Keratinocyte (primary cell): ENCODE data around the gene ACADL. TPM values are rescaled to one million over a fixed set of nuclear protein-coding genes. Genes with fewer than 3 reads are reported as not detected.
"Not testable (repeated sequence)": the region's sequence is repeated elsewhere in the genome, so short reads cannot be mapped to it uniquely, and the experiment has no call there.

Source experiments
- DNase-seq: peaks from one replicate; pipeline ENCODE4 v3.0.0-alpha.2; 2011; ENCODE audit warnings: low read depth, missing footprints, low spot score
- FAIRE-seq: peaks from 2 replicates; lab custom pipeline; 2011; peaks lifted over from hg19 to GRCh38; lab: Jason Lieb, UNC
- H2AFZ ChIP-seq: 2 replicates; pipeline ENCODE4 v1.6.0; 2012; ENCODE audit warnings: low read length, control low read depth, inconsistent platforms; ENCODE audit not compliant: control insufficient read depth
- H3K27ac ChIP-seq: 2 replicates; pipeline ENCODE4 v1.5.1; 2011; ENCODE audit warnings: low read length; ENCODE audit not compliant: control insufficient read depth, insufficient read depth
- H3K27me3 ChIP-seq: 3 replicates; pipeline ENCODE4 v1.6.0; 2011; ENCODE audit warnings: low read length; ENCODE audit not compliant: control insufficient read depth, insufficient read depth; ENCODE audit errors: extremely low read depth
- H3K36me3 ChIP-seq, 2 experiments: 2 replicates in 1 of 2; 3 replicates in 1 of 2; pipeline ENCODE4 v1.5.1; 2011; ENCODE audit warnings: low read length in 2 of 2, mild to moderate bottlenecking in 1 of 2; ENCODE audit not compliant: control insufficient read depth in 2 of 2, insufficient read depth in 2 of 2; ENCODE audit errors: extremely low read depth in 1 of 2
- H3K4me1 ChIP-seq: 3 replicates; pipeline ENCODE4 v1.5.1; 2011; ENCODE audit warnings: low read length; ENCODE audit not compliant: control insufficient read depth, insufficient read depth; ENCODE audit errors: extremely low read depth
- H3K4me2 ChIP-seq: 3 replicates; pipeline ENCODE4 v1.6.0; 2011; ENCODE audit warnings: low read depth, low read length; ENCODE audit not compliant: control insufficient read depth, insufficient read depth; ENCODE audit errors: extremely low read depth
- H3K4me3 ChIP-seq, 3 experiments: fragments of 200-600 bp in 1 of 3; sonication (generic) in 1 of 3; 2 replicates in 2 of 3; 3 replicates in 1 of 3; pipeline ENCODE4 v1.5.1; 2011 to 2016; ENCODE audit warnings: low read length in 3 of 3, mild to moderate bottlenecking in 3 of 3, control low read depth in 2 of 3, inconsistent platforms in 1 of 3, low read depth in 1 of 3, mixed read lengths in 1 of 3, mixed run types in 1 of 3, moderate library complexity in 1 of 3; ENCODE audit not compliant: control insufficient read depth in 2 of 3, insufficient read depth in 2 of 3; ENCODE audit errors: extremely low read depth in 1 of 3
- H3K79me2 ChIP-seq: 2 replicates; pipeline ENCODE4 v1.6.0; 2012; ENCODE audit warnings: low read length; ENCODE audit not compliant: control insufficient read depth, insufficient read depth
- H3K9ac ChIP-seq: 3 replicates; pipeline ENCODE4 v1.6.0; 2011; ENCODE audit warnings: low read length; ENCODE audit not compliant: control insufficient read depth, insufficient read depth; ENCODE audit errors: extremely low read depth
- H3K9me1 ChIP-seq: 3 replicates; pipeline ENCODE4 v1.6.0; 2011; ENCODE audit warnings: low read length; ENCODE audit not compliant: control insufficient read depth, insufficient read depth; ENCODE audit errors: extremely low read depth
- H3K9me3 ChIP-seq: 2 replicates; pipeline ENCODE4 v1.5.1; 2012; ENCODE audit warnings: low read depth, low read length; ENCODE audit not compliant: control insufficient read depth
- H4K20me1 ChIP-seq: 3 replicates; pipeline ENCODE4 v1.6.0; 2011; ENCODE audit warnings: low read length; ENCODE audit not compliant: control insufficient read depth, insufficient read depth; ENCODE audit errors: extremely low read depth
- CTCF ChIP-seq, 3 experiments: IDR thresholded peaks in 1 of 3; conservative IDR thresholded peaks in 1 of 3; optimal IDR thresholded peaks in 1 of 3; 2 replicates in 2 of 3; 3 replicates in 1 of 3; pipeline versions ENCODE3 to v1.5.1; 2011; ENCODE audit warnings: low read length in 3 of 3, mild to moderate bottlenecking in 3 of 3, moderate library complexity in 2 of 3, control low read depth in 1 of 3, inconsistent platforms in 1 of 3; ENCODE audit not compliant: insufficient read depth in 2 of 3; ENCODE audit errors: extremely low read depth in 1 of 3
- EZH2 ChIP-seq: IDR thresholded peaks from one replicate; pipeline ENCODE4 v1.6.1; 2012; ENCODE audit warnings: inconsistent platforms, mild to moderate bottlenecking, low read length, moderate library complexity
- dilution Hi-C: fragments of 300-500 bp; cut with MboI; formaldehyde crosslinking; loops from one replicate; pipeline ENCODE4 v1.7.0; 2020; ENCODE audit warnings: low sequenced_read_pairs; ENCODE audit not compliant: extremely low pct_ligation_motif_present
- polyA plus RNA-seq, 5 experiments: library from polyadenylated mRNA; depleted of rRNA in 3 of 5; stranded (reverse) in 3 of 5; stranded (forward) in 1 of 5; unstranded in 1 of 5; fragments of >200 nt; gene quantifications; 1 replicate in 1 of 5; 2 replicates in 3 of 5; 3 replicates in 1 of 5; pipeline versions ENCODE4 v1.2.1 to v1.2.3, GENCODE V29; 2011 to 2012; ENCODE audit warnings: missing spikeins in 2 of 5, low read depth in 1 of 5, low replicate concordance in 1 of 5

Gene ACADL
- polyA plus RNA-seq, 1 donor (not counting 4 experiments of a cell fraction or from before 2014, with no cell fraction given) = 0.10 TPM

DNA sequence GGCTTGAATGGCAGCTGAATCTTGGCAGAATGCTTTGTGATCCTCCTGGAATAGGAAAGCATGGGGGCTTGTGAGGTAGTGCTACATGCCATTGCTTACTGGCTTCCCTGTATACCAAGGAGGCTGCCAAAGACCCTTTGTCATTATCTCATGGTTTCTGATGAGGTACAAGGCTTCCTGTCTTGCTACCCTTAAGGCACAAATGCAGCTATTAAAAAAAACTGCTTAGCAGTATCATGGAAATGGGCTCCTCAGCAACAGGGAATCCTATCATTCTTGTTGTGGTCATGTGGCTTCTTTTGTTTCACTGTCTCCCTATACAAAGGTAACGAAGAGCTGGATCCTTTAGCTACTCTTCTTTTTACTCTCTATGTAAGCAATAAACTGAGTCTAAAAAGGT, 47.5 kb downstream of the ACADL start:
- dilution Hi-C loops = no loop called here
- FAIRE-seq (peak; percentile 13), DNase-seq (no peak)
- H3K27ac ChIP-seq = no peak overlapping the region
- H2AFZ ChIP-seq = no peak overlapping the region
- no peak overlapping the region for H3K4me2 ChIP-seq
- no peaks in the 10 kb centered on the region for H4K20me1 ChIP-seq
- TF ChIP-seq CTCF (optimal IDR thresholded peaks at IDR 0.05 in 1 of 3, IDR thresholded peaks at IDR 0.05 in 1 of 3, conservative IDR thresholded peaks at IDR 0.05 in 1 of 3; ENCODE audit: extremely low read depth in 1 of 3, insufficient read depth in 2 of 3, low read length in 3 of 3) = no peak
- TF ChIP-seq EZH2 = no peak
- H3K36me3 ChIP-seq = no peaks in the 10 kb centered on the region
- no peaks in the 10 kb centered on the region for H3K9me3 ChIP-seq
- H3K27me3 ChIP-seq = no peaks in the 10 kb centered on the region
- no peaks in the 10 kb centered on the region for H3K9me1 ChIP-seq
- H3K4me1 ChIP-seq = no peaks in the 10 kb centered on the region
- no peak overlapping the region for H3K4me3 ChIP-seq
- no peak overlapping the region for H3K9ac ChIP-seq
- H3K79me2 ChIP-seq = no peaks in the 10 kb centered on the region

DNA sequence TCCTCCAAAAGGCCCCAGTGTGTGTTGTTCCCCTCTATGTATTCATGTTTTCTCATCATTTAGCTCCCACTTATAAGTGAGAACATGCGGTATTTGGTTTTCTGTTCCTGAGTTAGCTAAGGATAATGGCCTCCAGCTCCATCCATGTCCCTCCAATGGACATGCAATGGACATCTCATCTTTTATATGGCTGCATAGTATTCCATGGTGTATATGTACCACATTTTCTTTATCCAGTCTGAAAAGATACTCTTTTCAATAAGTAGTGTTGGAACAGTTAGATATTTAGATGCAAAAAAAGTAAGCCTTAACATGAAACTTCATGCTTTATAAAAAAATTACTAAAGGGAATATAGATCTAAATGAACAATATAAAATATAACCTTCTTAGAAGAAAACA, 48.1 kb downstream of the ACADL start:
- H3K36me3 ChIP-seq, H3K79me2 ChIP-seq, H2AFZ ChIP-seq, H3K4me1 ChIP-seq, H3K4me2 ChIP-seq, H3K9me1 ChIP-seq, H3K9me3 ChIP-seq, H4K20me1 ChIP-seq, H3K27ac ChIP-seq, FAIRE-seq, H3K4me3 ChIP-seq, dilution Hi-C loops, H3K27me3 ChIP-seq, DNase-seq, H3K9ac ChIP-seq: not testable (repeated sequence)

GRCh38 chr2:210174086-210174485, 51.2 kb downstream of the ACADL start:
- DNase-seq (no peak), FAIRE-seq (no peak)
- Histone ChIP-seq H3K9me1 (no peaks in the 10 kb centered on the region), H3K9me3 (no peaks in the 10 kb centered on the region), H3K4me3 (no peak overlapping the region), H3K79me2 (peaks cover under 1% of the 10 kb centered on the region), H3K27ac (no peak overlapping the region), H3K4me2 (no peak overlapping the region), H3K4me1 (peaks cover 6% of the 10 kb centered on the region), H3K9ac (no peak overlapping the region), H3K27me3 (no peaks in the 10 kb centered on the region), H4K20me1 (no peaks in the 10 kb centered on the region), H3K36me3 (no peaks in the 10 kb centered on the region), H2AFZ (no peak overlapping the region)
- dilution Hi-C loops = no loop called here
- no peak for TF ChIP-seq EZH2
- no peak for TF ChIP-seq CTCF (optimal IDR thresholded peaks at IDR 0.05 in 1 of 3, IDR thresholded peaks at IDR 0.05 in 1 of 3, conservative IDR thresholded peaks at IDR 0.05 in 1 of 3; ENCODE audit: extremely low read depth in 1 of 3, insufficient read depth in 2 of 3, low read length in 3 of 3)
